ENCODE measurements around the gene ADAMTS2. TPM values are rescaled to one million over a fixed set of nuclear protein-coding genes. Genes with fewer than 3 reads are reported as not detected.

ADAMTS2 gene
- total and polyA plus RNA-seq, 12 donors: 4.3 to 70.3 (median 22.4) TPM

DNA sequence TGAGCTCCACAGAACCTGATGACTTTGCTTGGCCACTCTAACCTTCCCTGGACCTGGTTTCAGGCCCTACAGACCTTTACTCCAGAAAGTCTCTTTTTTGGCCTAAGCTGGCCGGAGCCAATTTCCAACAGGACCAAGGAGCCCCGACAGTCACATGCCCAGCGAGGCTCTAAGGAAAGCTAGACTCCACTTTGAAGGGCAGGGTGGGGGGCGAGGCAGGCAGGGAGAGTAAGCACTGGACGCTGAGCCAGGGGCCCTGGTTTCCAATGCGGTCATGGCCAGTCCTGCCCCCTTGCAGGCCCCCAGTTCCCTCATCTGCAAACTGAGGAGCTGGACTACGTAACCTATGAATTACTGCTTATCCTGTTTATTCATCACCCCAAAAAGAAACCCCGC lies 65.2 kb downstream of the ADAMTS2 start:
- H3K4me1 ChIP-seq (replicated peaks in 1 of 2): peaks cover 0 to 11% of the 10 kb centered on the region in 2 donors
- no peak overlapping the region for H3K4me3 ChIP-seq
- intact Hi-C loops (cut with DNase I): no loop called here
- no peaks in the 10 kb centered on the region for H3K27me3 ChIP-seq
- H3K9me3 ChIP-seq (replicated peaks in 1 of 3): no peaks in the 10 kb centered on the region
- no peak for DNase-seq
- H3K27ac ChIP-seq: no peak overlapping the region
- no peak for TF ChIP-seq POLR2A (IDR thresholded peaks at IDR 0.05)
- TF ChIP-seq, protein P1, sequence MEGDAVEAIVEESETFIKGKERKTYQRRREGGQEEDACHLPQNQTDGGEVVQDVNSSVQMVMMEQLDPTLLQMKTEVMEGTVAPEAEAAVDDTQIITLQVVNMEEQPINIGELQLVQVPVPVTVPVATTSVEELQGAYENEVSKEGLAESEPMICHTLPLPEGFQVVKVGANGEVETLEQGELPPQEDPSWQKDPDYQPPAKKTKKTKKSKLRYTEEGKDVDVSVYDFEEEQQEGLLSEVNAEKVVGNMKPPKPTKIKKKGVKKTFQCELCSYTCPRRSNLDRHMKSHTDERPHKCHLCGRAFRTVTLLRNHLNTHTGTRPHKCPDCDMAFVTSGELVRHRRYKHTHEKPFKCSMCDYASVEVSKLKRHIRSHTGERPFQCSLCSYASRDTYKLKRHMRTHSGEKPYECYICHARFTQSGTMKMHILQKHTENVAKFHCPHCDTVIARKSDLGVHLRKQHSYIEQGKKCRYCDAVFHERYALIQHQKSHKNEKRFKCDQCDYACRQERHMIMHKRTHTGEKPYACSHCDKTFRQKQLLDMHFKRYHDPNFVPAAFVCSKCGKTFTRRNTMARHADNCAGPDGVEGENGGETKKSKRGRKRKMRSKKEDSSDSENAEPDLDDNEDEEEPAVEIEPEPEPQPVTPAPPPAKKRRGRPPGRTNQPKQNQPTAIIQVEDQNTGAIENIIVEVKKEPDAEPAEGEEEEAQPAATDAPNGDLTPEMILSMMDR (IDR thresholded peaks at IDR 0.05): no peak
- H3K36me3 ChIP-seq (replicated peaks in 1 of 2): no peaks in the 10 kb centered on the region
- WGBS, 4 donors: 89 to 95% (median 93%) methylated on average over 8 of the region's 8 CpGs

GRCh38 chr5:179279347-179280094 lies 65.7 kb downstream of the ADAMTS2 start:
- no peaks in the 10 kb centered on the region for H3K36me3 ChIP-seq (replicated peaks in 1 of 2)
- intact Hi-C loops (cut with DNase I): no loop called here
- H3K27ac ChIP-seq: peak overlapping the region in 1 of 5 donors; percentile 40
- no peaks in the 10 kb centered on the region for H3K27me3 ChIP-seq
- TF ChIP-seq, protein P1 (IDR thresholded peaks at IDR 0.05): no peak
- no peak for TF ChIP-seq POLR2A (IDR thresholded peaks at IDR 0.05)
- no peak for DNase-seq
- WGBS, 4 donors: 77 to 88% (median 81%) methylated on average over 8 to 14 of the region's 14 CpGs
- H3K9me3 ChIP-seq (replicated peaks in 1 of 3): no peaks in the 10 kb centered on the region
- no peak overlapping the region for H3K4me3 ChIP-seq
- H3K4me1 ChIP-seq (replicated peaks in 1 of 2): peaks cover 0 to 6% of the 10 kb centered on the region in 2 donors

DNA sequence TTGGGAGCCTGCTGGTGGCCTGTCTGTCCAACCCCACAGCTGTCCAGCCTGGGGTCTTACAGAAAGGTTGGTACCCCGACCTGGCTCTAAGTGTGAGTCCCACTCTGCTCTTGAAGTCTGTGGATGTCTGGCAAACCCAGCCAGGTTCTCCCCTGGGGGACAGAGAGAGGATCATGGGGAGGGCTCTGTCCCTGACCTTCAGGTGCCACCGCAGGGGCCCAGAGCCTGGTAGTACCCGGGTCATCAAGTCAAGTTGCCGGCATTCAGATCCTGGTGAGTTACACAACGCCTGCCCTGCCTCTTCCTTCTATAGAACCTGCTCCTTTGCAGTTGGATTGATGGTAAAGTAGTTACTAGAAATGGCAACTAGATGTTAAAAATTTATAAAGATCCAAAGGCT lies 66.7 kb downstream of the ADAMTS2 start:
- intact Hi-C loops (cut with DNase I): no loop called here
- no peak for TF ChIP-seq POLR2A (IDR thresholded peaks at IDR 0.05)
- TF ChIP-seq, protein P1 (IDR thresholded peaks at IDR 0.05): no peak
- no peaks in the 10 kb centered on the region for H3K9me3 ChIP-seq (replicated peaks in 1 of 3)
- no peak overlapping the region for H3K4me3 ChIP-seq
- 41 to 55% (median 50%) methylated on average over 4 to 5 of the region's 5 CpGs for WGBS, 4 donors
- H3K36me3 ChIP-seq (replicated peaks in 1 of 2): no peaks in the 10 kb centered on the region
- H3K27me3 ChIP-seq: no peaks in the 10 kb centered on the region
- H3K4me1 ChIP-seq (replicated peaks in 1 of 2): peaks cover 0 to 6% of the 10 kb centered on the region in 2 donors
- DNase-seq: no peak
- H3K27ac ChIP-seq: peak overlapping the region in 1 of 5 donors; percentile 40

- no peaks in the 10 kb centered on the region for H3K27me3 ChIP-seq
- WGBS, 4 donors: 38 to 65% (median 51%) methylated on average over 5 to 10 of the region's 10 CpGs
- no peaks in the 10 kb centered on the region for H3K9me3 ChIP-seq (replicated peaks in 1 of 3)
- peaks cover 0 to 6% of the 10 kb centered on the region in 2 donors for H3K4me1 ChIP-seq (replicated peaks in 1 of 2)
- no peak for DNase-seq
- H3K4me3 ChIP-seq: no peak overlapping the region
- H3K36me3 ChIP-seq (replicated peaks in 1 of 2): no peaks in the 10 kb centered on the region
- intact Hi-C loops (cut with DNase I): no loop called here
- H3K27ac ChIP-seq: peak overlapping the region in 1 of 5 donors; percentile 47
- TF ChIP-seq, protein P1 (IDR thresholded peaks at IDR 0.05): no peak
- no peak for TF ChIP-seq POLR2A (IDR thresholded peaks at IDR 0.05)
These were observed 67.1 kb downstream of the ADAMTS2 start for GRCh38 chr5:179278119-179278518.
